Adrenal gland (tissue), 12 donors: ENCODE results near the gene SSH2. TPM values are rescaled to one million over a fixed set of nuclear protein-coding genes. Genes with fewer than 3 reads are reported as not detected.

ENCODE experiments used
- DNase-seq, 7 donors: peaks; one replicate each; pipeline ENCODE4 v3.0.0-alpha.2; 2019 to 2020
- H3K27ac ChIP-seq, 5 donors: fragments of 200-600 bp; sonication (generic) in 4 of 5; 1 replicate in 3 of 5; 2 replicates in 2 of 5; pipeline versions ENCODE4 v1.5.1 to v1.8.0; 2016 to 2020; ENCODE audit warnings: mild to moderate bottlenecking in 1 of 5
- H3K27me3 ChIP-seq: fragments of 200-600 bp; 2 replicates; pipeline ENCODE4 v1.8.0; 2021
- H3K36me3 ChIP-seq, 2 donors: fragments of 200-600 bp; replicated peaks in 1 of 2; 1 replicate in 1 of 2; 2 replicates in 1 of 2; pipeline versions ENCODE4 v1.5.1 to v1.8.0; 2018 to 2022
- H3K4me1 ChIP-seq, 2 donors: fragments of 200-600 bp; replicated peaks in 1 of 2; 1 replicate in 1 of 2; 2 replicates in 1 of 2; pipeline versions ENCODE4 v1.5.1 to v1.8.0; 2018 to 2021
- H3K4me3 ChIP-seq, 4 donors: fragments of 200-600 bp; sonication (generic) in 3 of 4; one replicate each; pipeline ENCODE4 v1.5.1; 2016 to 2018
- H3K9me3 ChIP-seq, 3 donors: fragments of 200-600 bp; sonication (generic) in 1 of 3; replicated peaks in 1 of 3; 1 replicate in 2 of 3; 2 replicates in 1 of 3; pipeline versions ENCODE4 v1.5.1 to v1.8.0; 2016 to 2021
- POLR2A ChIP-seq, 2 donors: fragments of 450-650 bp; IDR thresholded peaks; one replicate each; pipeline ENCODE4 v1.6.1; 2017; ENCODE audit warnings: antibody characterized with exemption in 2 of 2, mild to moderate bottlenecking in 2 of 2, moderate library complexity in 1 of 2
- WGBS, 4 donors: extraction: QIAGEN DNeasy Blood & Tissue Kit in 2 of 4; methylation state at CpG; one replicate each; pipeline versions ENCODE4 v1.1.5 to v1.1.7; 2013 to 2017; 5-methylcytosine and 5-hydroxymethylcytosine counted together
- intact Hi-C, 2 donors: fragments of 100-400 bp; cut with DNase I; formaldehyde crosslinking; loops; one replicate each; pipeline versions ENCODE4 v1.14.1 to v1.15.0; 2022 to 2023
- polyA plus RNA-seq, 3 donors: library from polyadenylated mRNA; stranded (reverse); fragments of 200-250 nt in 2 of 3; fragments of 350-450 nt in 1 of 3; fragmentation: Illumina TruSeq in 1 of 3; extraction: RNeasy Lipid Tissue Mini Kit (QIAGEN cat#74804) in 1 of 3; gene quantifications; one replicate each; pipeline ENCODE4 v1.2.3, GENCODE V29; 2013 to 2014
- total RNA-seq, 9 donors: library from RNA; depleted of rRNA in 4 of 9; stranded (reverse); fragments of >200 nt in 4 of 9; fragments of 120-200 nt in 1 of 9; fragmentation: NEBNext Ultra II Directional in 1 of 9; extraction: Animal tissue kit (Norgen Biotek cat#: 25700) in 1 of 9; gene quantifications; one replicate each; pipeline versions ENCODE4 v1.1.0 to v1.2.4, GENCODE V29; 2013 to 2023
- TF ChIP-seq, protein P1 (sequence below), 6 experiments: fragments of 450-650 bp in 4 of 6; fragments of 200-600 bp in 2 of 6; sonication (generic) in 1 of 6; IDR thresholded peaks; 1 replicate in 5 of 6; 2 replicates in 1 of 6; pipeline versions ENCODE4 v1.5.1 to v1.8.0; 2016 to 2021; ENCODE audit warnings: antibody characterized with exemption in 6 of 6, mild to moderate bottlenecking in 2 of 6, moderate library complexity in 1 of 6
- donor health status: healthy with polysubstance abuse.
- donor health status: Bipolar disorder and iron deficiency.
- donor health status: DM: yes; HTN: yes; CAD: no.
- donor health status: DM: no; HTN: no; CAD: no.
- donor health status: DM: no; HTN: no; CAD: no.
- donor health status: DM: yes; HTN: yes; CAD: no.

Gene SSH2
- total and polyA plus RNA-seq, 12 donors = 7.6 to 35.8 (median 20.8) TPM

GRCh38 chr17:29776026-29776425 is 154.0 kb downstream of the SSH2 start:
- Histone ChIP-seq H3K27me3 (no peaks in the 10 kb centered on the region), H3K4me3 (no peak overlapping the region), H3K27ac (no peak overlapping the region), H3K36me3 (no peaks in the 10 kb centered on the region), H3K4me1 (peaks cover 0 to 5% of the 10 kb centered on the region in 2 donors), H3K9me3 (no peaks in the 10 kb centered on the region)
- no peak for DNase-seq
- intact Hi-C loops = loop anchor here in 1 of 2 donors (10.0 kb wide), 1 partner anchor 151 kb away; the partner anchor contains the start of gene CORO6
- TF ChIP-seq, protein P1, sequence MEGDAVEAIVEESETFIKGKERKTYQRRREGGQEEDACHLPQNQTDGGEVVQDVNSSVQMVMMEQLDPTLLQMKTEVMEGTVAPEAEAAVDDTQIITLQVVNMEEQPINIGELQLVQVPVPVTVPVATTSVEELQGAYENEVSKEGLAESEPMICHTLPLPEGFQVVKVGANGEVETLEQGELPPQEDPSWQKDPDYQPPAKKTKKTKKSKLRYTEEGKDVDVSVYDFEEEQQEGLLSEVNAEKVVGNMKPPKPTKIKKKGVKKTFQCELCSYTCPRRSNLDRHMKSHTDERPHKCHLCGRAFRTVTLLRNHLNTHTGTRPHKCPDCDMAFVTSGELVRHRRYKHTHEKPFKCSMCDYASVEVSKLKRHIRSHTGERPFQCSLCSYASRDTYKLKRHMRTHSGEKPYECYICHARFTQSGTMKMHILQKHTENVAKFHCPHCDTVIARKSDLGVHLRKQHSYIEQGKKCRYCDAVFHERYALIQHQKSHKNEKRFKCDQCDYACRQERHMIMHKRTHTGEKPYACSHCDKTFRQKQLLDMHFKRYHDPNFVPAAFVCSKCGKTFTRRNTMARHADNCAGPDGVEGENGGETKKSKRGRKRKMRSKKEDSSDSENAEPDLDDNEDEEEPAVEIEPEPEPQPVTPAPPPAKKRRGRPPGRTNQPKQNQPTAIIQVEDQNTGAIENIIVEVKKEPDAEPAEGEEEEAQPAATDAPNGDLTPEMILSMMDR (IDR thresholded peaks at IDR 0.05) = no peak
- TF ChIP-seq POLR2A (IDR thresholded peaks at IDR 0.05) = no peak
- WGBS, 4 donors = 97 to 98% (median 98%) methylated on average over 5 of the region's 5 CpGs

- H3K9me3 ChIP-seq = no peaks in the 10 kb centered on the region
- no peak for DNase-seq
Observed at GRCh38 chr17:29772981-29773380, 157.0 kb downstream of the SSH2 start.

GRCh38 chr17:29771546-29771945 is 158.5 kb downstream of the SSH2 start:
- no peaks in the 10 kb centered on the region for H3K27me3 ChIP-seq
- no peaks in the 10 kb centered on the region for H3K9me3 ChIP-seq
- H3K4me3 ChIP-seq = no peak overlapping the region
- no peaks in the 10 kb centered on the region for H3K36me3 ChIP-seq
- no peak overlapping the region for H3K27ac ChIP-seq
- 81 to 94% (median 87%) methylated on average over 1 of the region's 1 CpG for WGBS, 4 donors
- TF ChIP-seq, protein P1 (IDR thresholded peaks at IDR 0.05) = no peak
- no peak for TF ChIP-seq POLR2A (IDR thresholded peaks at IDR 0.05)
- intact Hi-C loops = loop anchor here in 1 of 2 donors (10.0 kb wide), 1 partner anchor 147 kb away; the partner anchor contains the start of gene CORO6
- no peaks in the 10 kb centered on the region for H3K4me1 ChIP-seq
- DNase-seq = no peak

More at GRCh38 chr17:29772981-29773380, 157.0 kb downstream of the SSH2 start:
- Histone ChIP-seq H3K27me3 (no peaks in the 10 kb centered on the region), H3K27ac (no peak overlapping the region), H3K36me3 (no peaks in the 10 kb centered on the region), H3K4me1 (no peaks in the 10 kb centered on the region), H3K4me3 (no peak overlapping the region)
- intact Hi-C loops = loop anchor here in 1 of 2 donors (10.0 kb wide), 1 partner anchor 148 kb away; the partner anchor contains the start of gene CORO6
- 82 to 88% (median 86%) methylated on average over 2 of the region's 2 CpGs for WGBS, 4 donors
- TF ChIP-seq, protein P1 (IDR thresholded peaks at IDR 0.05) = no peak
- TF ChIP-seq POLR2A (IDR thresholded peaks at IDR 0.05) = no peak

- Histone ChIP-seq H3K27ac (no peak overlapping the region), H3K36me3 (no peaks in the 10 kb centered on the region), H3K4me1 (no peaks in the 10 kb centered on the region), H3K9me3 (no peaks in the 10 kb centered on the region), H3K27me3 (no peaks in the 10 kb centered on the region), H3K4me3 (no peak overlapping the region)
- DNase-seq = no peak
- TF ChIP-seq, protein P1 (IDR thresholded peaks at IDR 0.05) = no peak
- no peak for TF ChIP-seq POLR2A (IDR thresholded peaks at IDR 0.05)
- intact Hi-C loops = no loop called here
Observed at GRCh38 chr17:29769225-29769624, 160.8 kb downstream of the SSH2 start.
